HG03108 (cell line): ENCODE data around the gene ARHGEF16.

ENCODE experiments used
- ATAC-seq: cut with Tn5 transposase; IDR thresholded peaks from one replicate; pipeline ENCODE4 v1.9.1; 2021; ENCODE audit warnings: moderate library complexity; ENCODE audit not compliant: unreplicated experiment

The ARHGEF16 gene

DNA sequence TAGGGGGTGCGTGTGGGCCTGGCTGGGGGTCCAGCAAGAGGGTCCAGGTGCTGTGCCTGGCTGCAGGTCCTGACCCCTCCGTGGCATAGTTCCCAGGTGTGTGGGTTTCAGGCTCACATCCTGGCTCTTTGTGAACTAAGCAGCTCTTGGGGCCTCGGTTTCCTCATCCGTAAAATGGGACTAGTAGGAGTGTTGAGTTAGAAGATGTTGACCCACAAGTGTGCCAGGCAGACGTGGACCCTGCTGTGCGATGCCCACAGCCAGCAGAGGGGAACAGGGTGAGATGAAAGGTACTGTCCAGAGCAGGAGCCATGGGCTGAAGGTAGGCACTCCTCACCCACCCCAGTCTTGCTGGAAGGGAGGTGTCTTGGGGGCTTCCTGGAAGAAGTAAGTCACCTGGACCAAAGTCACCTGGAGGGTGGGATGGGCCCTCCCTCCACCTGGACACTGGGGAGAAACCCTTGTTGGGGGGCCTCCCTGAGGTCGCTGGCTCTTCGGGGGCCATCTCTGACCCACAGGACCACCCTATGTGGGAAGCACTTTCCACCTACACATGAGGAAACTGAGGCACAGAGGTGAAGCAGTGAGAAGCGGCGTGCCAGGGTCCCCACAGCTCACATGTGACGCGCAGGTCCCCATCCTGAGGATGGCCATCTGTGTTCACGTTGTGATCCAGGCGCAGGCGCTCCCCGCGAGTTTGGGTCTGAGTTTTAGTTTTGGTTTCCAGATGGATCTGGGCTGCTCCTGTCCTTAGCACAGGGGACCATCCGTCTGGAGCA lies 1.4 kb downstream of the ARHGEF16 start:
- ATAC-seq: no peak

DNA sequence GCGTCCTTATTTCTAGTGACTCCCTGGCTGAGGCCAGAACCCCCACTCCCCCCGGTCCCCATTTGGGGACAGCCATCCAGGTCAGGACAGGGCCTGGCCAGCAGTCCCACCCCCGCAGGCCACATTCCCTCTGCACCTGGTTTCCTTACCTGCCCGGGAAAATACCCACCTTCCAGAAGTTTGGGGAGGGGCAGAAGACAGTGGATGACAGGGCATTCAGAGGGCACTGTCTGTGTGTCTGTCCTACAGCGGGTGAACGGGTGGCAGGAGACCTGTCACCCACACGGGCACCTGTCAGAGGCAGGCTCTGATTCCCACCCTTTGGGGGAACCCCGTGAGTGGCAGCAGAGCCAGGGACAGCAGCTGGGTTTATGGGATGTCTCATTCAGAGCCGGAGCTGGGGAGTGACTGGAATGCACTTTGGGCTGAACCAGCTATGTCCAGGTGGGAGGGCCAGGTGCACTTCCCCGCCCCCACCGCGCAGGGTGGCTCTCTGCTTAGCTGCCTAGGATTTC lies 2.0 kb downstream of the ARHGEF16 start:
- ATAC-seq: no peak

DNA sequence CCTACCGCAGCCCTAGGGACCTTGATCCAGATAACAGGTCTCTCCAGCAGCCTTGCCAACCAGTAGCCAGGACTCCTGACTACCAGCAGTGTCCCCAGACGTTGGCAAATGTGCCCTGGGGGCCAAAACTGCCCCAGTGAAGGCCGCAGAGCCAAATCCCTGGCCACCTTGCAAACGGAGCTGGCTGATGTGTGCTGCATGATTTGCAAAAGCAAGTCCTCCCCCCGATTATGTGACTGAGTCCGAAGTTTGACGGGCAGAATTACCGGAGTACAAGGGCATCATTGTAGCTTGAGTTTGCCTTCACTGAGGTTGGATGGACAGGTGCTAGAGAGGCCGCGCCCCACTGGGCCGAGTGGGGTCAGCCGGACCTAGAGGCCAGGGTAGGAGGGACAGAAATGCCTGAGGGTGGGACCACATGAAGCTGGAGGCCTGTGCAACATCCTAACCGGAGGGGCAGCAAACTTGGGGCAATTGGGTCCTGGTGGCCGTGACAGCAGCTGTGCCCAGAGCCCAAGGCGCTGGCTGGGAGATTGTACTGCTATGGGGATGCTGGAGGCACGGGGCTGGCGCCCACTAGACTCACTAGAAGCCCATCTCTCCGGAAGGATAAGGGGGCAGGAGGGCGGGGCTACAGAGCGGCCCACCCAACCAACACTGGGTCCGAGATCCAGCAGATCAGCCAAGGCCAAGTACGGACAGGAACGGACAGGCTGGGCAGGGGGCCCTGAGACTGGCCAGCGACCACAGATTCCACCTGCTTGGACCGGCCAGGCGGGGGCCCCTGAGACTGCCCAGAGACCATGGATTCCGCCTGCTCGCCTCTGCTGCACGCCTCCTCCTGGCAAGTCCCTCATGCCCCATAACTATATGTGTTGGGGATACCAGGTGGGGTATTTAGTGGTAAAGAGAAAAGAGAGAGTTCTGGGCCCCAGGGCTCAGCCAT lies 2.8 kb downstream of the ARHGEF16 start:
- ATAC-seq: no peak

DNA sequence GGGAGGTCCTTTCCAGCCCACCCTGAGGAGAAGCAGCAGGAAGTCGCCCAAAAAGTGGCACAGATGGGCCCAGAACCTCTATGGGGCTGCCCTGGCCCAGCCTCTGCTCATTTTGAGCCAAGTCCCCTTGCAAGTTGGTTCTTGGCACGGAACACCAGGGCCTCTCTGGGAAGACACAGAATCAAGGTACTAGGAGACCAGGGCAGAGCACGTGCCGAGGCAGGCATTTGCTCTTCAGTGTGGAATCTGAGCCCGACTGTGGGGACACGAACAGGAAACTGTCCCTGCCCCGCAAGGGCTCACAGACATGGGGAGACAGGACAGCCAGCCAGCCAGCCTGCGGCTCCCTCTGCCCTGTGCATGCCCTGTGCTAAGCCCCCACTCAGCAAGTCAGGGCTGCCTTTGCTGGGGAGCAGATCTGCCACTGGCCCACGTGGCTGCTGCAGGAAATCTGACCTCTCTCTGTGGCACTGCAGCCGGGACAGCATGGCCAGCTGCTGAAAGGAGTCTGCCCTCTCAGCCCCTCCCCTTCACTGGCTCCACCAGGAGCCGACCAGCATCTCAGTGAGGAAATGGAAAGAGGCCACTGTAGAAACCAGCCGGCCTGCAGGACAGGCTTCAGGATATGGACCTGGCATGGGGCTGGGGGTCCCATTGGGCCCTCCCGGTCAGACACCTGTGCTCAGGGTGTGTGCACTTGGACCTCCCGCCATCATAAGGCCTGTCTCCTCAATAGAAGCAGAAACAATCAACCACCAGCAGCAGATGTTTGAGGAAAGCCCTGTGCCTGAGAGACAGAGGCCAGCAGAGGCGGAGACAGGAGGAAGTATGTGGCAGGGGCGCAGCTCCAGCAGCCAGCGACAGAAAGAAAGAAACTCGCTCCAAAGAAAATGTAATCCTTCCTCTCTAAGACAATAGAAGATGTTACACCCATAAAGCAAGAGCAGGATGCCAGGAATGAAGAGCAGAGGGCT lies 3.7 kb downstream of the ARHGEF16 start:
- ATAC-seq: no peak

DNA sequence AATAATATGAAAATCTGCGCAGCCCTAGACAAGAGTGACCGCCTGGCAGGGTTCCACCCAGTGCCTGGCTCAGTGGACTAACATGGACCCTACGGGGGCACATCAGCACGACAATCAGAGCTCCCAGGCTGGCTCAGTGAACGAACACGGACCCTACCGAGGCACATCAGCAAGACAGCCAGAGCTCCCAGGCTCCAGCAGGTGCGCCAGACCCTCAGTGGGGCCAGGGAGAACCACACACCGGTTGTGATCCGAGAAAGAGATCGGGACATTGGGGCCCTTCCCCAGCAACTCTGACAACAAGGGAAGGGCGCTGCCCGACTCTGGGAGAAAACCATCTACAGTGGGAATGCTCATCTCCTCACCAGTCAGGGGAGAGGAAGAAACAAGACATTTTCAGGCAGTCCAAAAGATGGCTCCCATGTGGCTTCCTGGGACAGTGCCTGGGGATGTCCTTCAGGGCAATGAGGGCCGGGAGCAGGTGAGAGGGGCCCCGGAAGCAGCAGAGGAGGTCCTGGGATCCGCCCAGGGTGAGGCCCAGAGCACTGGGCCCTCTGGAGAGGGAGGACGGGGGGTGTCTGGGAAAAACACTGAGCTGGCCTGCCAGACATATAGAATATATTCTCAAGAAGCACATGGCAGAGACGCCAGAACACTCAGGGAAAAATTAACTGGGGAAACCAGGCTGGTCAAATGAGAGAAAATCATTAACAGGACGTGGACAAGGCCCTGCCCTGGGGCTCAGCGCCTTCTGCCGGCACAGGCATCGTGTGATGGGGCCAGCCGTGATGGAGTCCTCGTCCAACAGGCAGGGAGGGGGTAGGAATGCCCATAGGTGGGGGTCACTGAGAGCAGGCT lies 4.8 kb downstream of the ARHGEF16 start:
- no peak for ATAC-seq

DNA sequence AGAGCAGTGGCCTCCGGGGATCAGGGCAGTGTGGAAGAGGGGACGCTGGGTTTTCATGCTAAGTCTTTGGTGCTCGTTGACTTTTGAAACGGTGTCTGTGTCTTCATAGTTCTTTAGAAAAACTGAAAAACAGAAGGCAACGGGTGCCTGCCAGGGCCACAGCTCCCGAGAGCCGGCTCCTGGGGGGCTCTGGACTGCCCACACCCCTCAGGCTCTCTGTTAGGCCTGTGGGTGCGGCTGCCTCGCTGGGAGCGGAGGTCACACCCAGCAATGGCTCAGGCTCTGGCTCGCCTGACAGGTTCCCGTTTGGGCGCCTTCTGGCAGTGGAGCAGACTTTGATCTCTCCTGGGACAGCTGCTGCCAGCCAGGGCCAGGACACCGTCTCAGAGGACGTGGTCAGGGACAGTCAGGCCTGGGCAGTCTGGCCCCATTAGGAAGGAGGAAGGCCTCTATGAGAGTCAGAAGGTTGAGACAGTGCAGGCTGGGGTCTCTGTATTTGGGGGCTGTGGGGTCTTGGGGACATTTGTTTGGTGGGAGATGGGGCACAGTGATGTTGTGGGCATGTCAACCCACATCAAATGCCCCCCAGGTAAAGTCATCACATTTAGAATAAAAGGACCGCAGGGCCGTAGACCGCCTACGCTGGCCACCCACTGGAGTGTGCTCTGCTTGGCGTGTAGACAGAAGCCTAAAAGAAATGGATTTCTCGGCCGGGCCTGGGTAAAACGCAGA lies 5.6 kb downstream of the ARHGEF16 start:
- ATAC-seq: no peak

DNA sequence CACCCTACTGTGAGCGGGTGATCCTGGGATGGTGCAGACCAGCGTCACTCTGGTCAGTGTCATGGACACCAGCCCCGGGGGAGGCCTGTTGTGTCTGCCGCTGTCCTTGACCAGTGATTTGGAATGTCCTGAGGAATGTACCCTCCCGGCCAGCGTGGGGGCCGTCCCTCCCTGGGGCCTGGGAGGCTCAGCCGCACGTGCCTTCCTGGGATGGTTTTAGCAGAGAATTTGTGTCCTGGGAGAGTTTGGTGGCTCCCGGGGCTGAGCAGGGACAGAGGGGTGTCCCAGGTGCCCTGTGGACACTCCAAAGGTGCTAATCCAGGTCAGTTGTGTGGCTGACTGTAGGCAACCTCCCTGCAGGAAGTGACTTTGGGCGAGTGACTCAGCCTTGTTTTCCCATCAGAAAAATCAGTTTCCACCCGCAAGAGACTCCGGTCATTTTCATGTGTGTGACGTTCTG lies 6.2 kb downstream of the ARHGEF16 start:
- ATAC-seq: no peak

DNA sequence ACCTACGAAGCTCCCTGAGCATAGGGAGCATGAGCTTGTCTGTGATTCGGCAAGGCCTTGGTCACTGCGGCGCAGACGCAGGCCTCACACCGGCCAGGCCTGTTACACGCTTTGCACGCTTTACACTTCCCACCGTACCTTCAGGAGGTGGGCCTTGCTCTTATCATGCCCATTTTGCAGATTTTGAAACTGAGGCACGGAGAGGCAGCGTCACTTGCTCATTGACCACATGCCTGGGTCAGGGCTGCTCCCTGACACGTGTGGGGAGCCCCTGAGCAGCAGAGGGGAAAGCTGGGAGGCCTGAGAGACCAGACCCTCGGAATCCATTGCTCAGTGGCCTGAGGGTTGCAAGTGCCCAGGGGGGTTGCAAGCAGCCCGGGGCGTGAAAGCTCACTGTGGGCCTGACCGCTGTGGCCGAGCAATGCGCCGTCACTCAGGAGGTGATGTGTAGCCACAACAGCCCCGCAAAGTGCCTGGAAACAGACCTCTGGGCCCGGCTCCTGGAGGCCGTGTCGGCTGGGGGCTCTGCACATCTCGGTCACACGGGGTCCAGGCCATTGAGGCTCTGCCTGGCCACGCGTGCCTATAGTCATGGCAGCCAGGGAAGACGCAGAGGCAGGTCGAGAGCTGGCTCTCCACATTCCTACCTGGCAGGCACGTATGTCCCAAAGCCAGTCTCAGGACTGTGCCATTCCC lies 6.9 kb downstream of the ARHGEF16 start:
- ATAC-seq: no peak

DNA sequence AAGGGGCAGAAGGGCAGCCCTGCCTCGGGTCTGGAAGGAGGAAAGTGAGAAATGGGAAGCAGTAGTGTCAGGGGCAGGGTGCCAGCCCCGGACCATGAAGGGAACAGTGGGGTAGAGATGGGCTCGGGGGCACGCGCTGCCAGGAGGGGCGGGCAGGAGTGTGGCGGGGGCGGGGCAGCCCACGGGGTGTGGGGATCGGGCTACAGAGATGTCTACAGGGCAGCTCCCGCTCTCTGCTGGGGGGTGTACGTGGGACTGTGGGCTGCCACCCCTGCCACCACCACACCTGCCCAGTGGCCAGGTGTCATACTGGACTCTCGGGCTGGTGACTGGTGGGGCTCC lies 7.4 kb downstream of the ARHGEF16 start:
- ATAC-seq: no peak

DNA sequence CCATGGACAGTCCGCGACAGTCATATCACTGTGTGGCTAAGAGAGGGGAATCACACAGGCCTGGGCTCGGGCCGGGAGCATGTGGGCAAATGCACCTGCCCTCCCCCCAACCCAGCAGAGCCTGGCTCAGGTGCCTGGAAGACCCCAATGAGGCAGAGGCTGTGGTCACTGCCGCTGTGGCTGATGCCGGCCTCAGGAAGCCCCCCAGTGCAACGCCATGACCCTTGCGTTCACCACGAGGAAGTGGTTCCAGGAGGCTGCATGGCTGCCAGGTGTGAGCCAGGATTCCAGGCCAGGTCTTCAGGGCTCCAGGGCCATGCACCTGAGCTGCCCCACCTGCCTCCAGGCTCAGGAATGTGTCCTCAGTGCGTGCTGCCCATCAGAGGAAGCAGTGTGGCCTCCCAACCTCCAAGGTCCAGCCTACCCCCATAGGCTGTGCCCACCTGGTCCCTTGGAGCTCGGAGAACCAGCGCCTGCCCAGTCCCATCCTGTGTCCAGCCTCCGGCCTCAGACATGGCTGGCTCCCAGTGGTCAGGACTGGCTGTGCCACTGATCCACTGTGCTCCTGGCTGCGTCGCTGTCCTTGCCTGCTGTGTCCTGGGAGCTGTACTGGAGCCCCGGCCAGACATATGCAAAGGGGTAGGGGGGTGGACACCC lies 8.0 kb downstream of the ARHGEF16 start:
- ATAC-seq: no peak

DNA sequence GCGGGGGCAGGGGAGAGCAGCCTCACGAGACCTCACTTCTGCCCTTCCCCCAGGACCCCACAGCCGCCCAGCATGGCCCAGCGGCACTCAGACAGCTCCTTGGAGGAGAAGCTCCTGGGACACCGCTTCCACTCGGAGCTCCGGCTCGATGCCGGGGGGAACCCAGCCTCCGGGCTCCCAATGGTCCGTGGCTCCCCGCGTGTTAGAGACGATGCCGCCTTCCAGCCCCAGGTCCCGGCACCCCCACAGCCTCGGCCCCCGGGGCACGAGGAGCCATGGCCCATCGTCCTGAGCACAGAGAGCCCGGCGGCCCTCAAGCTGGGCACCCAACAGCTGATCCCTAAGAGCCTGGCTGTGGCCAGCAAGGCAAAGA lies 8.5 kb downstream of the ARHGEF16 start:
- no peak for ATAC-seq

DNA sequence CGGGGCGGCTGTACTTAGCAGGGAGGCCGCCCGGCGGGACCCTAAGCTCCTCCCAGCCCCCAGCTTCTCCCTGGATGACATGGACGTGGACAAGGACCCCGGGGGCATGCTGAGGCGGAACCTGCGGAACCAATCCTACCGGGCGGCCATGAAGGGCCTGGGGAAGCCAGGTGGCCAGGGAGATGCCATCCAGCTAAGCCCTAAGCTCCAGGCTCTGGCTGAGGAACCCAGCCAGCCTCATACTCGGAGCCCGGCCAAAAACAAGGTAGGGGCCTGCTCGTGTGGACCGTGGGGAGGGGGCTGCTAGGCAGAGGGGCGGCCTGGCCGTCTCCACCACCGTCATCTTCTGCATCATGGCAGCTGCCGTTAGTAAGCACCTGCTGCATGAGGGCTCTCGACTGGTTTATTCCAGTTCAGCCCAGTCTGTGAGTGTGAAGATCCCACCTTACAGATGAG lies 9.0 kb downstream of the ARHGEF16 start:
- ATAC-seq: no peak

DNA sequence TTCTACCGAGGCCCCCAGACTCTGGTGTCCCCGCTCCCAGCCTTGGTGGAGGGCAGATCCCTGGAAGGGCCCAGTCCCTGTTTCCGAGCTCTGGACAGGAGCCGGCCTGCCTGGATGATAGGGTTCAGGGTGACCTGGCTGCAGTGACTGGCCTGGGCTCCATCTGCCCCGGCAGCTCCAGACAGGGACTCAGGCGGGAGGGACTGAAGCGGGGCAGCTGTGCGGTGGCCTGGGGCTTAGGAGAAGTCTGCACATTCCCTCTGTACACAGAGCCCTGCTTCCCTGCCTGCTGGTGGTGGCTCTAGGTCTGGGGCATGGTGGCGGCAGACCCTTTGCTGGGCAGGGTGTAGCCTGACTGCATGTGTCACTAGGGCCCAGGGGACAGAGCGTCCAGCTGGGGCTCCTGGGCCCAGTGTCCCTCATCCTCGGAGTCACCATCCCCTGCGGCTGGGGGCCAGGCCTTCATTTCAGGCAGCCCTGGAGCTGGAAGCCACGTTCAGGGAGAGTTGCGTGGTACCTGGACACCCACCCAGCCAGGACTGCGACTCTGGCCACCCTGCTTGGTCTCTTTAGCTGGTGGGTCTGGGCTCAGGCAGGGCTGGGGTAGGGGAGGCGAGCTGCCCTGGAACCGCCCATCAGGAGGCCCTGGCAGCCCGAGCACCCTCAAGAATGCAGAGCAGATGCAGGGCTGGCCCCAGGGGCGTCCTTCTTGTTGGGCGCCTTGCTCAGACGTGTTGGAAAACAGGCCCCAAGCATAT lies 9.6 kb downstream of the ARHGEF16 start:
- ATAC-seq: no peak

DNA sequence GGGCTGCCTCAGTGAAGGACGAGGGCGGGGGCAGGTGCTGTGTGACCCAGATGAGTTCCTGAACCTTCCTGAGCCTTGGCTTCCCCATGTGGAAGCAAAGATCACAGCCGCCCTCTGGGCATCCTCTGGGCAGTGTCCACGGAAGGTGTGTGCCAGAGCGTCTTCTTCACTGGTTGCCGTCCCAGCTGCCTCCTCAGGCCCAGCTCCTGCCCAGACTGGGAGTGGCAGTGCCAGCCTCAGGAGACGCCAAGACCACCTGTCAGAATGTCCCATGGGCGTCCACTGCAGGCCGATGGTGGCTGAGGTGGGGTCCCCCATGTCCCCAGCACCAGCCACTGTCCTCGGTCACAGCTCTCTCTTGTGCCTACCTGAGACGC lies 10.2 kb downstream of the ARHGEF16 start:
- ATAC-seq: no peak

DNA sequence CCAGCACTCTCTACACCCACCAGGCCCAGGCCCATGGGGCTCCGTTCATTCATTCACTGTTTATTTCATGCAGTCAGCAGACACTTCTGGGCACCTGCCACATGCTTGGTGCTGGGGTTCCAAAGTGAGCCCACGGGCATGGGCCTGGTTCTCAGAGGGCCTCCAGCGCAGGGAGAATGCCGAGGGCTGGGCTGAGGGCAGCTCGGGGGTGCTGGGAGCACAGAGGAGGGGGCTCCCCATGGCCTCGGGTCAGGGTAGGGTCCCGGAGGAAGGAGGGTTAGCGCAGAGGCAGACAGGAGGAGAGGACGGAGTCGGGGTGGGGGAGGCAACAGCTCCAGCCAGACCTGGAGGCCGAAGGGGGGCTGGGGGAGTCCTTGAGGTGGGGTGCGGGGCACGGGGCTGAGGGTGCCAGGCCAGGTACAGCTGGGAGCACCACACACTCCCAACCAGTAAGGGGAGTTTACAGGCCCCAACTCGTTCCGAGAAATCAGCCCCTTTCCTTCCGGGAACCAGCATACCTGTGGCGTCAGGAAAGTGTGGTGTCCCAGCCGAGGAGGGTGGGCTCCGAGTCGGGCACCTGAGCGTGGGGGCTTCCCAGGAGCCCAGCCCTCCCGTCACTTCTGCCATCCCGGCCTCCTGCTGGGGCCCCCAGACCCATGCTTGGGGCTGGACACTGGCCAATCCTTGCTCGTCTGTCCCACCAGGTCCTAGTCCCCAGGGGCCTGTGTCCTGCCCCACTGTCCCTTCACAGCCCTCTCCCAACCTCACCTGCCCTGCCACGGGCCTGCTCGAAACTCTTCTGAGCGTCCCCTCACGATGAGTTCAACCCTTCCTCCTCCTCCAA lies 10.8 kb downstream of the ARHGEF16 start:
- no peak for ATAC-seq

DNA sequence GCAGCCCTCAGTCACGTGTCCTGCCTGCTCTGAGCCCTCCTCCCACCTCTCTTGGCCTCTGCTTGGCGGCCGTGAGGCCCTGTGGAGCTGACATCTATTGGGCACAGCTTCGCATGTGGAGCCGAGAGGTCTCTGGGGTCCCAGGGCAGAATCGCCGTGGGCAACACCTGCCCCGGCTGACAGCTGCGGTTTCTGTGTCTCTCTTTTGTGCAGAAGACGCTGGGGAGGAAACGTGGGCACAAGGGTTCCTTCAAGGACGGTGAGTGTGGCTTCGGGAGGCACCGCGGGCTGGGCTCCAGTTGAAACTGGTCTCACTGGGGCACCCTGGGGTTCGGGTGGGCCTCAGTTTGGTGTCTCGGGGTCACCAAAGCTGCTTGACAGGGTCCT lies 11.5 kb downstream of the ARHGEF16 start:
- no peak for ATAC-seq
